ENCODE data around the gene SOHLH1. TPM values are rescaled to one million over a fixed set of nuclear protein-coding genes. Genes with fewer than 3 reads are reported as not detected.

Gene SOHLH1
- total and polyA plus RNA-seq, 10 of the 15 experiments (the other 5 are each of a cell fraction or from before 2014, with no cell fraction given) = not detected

DNA sequence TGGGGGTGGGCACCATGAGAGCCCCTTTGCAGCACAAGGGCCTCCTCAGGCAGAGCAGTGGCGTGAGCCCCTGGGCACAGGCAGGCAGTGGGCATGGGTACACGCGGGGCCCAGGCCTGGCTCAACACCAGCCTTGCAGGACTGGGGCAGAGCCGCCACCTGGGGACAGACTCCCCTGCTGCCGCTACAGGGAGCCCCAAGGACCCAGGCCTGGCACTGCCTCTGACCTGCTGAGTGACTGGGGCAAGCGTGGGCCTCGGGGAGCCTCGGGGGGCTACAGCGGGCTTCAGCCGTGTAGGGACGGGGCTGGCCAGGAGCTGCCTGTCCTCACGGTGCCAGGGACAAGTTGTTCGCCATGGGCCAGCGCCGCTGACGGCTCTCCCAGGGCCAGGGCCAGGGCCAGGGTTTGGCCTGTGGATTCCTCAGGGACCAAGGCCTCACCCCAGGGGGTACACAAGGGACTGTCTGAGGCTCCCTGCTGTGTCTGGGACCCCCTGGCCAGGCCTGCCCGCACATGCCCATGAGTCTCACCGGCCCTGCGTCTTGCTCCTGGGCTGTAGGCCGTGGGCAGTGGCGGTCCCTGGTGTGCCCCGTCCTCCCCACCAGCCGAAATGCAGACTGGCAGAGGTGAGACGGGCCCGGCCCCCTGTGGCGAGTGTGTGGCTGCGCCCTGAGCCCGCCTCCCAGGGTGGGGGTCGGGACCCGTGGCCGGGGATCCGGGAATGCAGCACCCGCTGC, 45.2 kb upstream of the SOHLH1 start:
- RAD21 ChIA-PET (ENCODE audit: unreplicated experiment) = no interaction called here
- SMC1A ChIA-PET (ENCODE audit: uncharacterized antibody, unreplicated experiment) = no interaction called here
- no peak overlapping the region for H3K27ac ChIP-seq (ENCODE audit: control insufficient read depth, insufficient read depth)
- TF ChIP-seq, protein P1, sequence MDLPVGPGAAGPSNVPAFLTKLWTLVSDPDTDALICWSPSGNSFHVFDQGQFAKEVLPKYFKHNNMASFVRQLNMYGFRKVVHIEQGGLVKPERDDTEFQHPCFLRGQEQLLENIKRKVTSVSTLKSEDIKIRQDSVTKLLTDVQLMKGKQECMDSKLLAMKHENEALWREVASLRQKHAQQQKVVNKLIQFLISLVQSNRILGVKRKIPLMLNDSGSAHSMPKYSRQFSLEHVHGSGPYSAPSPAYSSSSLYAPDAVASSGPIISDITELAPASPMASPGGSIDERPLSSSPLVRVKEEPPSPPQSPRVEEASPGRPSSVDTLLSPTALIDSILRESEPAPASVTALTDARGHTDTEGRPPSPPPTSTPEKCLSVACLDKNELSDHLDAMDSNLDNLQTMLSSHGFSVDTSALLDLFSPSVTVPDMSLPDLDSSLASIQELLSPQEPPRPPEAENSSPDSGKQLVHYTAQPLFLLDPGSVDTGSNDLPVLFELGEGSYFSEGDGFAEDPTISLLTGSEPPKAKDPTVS (IDR thresholded peaks at IDR 0.05; ENCODE audit: low read depth, low read length) = no peak
- TF ChIP-seq REST (IDR thresholded peaks at IDR 0.05; ENCODE audit: low read depth, low read length) = no peak
- TF ChIP-seq ZBTB33 (IDR thresholded peaks at IDR 0.05) = no peak
- TF ChIP-seq STAT1 (conservative IDR thresholded peaks at IDR 0.05) = no peak
- TF ChIP-seq, protein P2, sequence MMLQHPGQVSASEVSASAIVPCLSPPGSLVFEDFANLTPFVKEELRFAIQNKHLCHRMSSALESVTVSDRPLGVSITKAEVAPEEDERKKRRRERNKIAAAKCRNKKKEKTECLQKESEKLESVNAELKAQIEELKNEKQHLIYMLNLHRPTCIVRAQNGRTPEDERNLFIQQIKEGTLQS (IDR thresholded peaks at IDR 0.05; ENCODE audit: borderline replicate concordance, extremely low read depth, low read depth, low read length) = no peak
- no peak for TF ChIP-seq CHD4 (IDR thresholded peaks at IDR 0.05)
- TF ChIP-seq, protein P3, sequence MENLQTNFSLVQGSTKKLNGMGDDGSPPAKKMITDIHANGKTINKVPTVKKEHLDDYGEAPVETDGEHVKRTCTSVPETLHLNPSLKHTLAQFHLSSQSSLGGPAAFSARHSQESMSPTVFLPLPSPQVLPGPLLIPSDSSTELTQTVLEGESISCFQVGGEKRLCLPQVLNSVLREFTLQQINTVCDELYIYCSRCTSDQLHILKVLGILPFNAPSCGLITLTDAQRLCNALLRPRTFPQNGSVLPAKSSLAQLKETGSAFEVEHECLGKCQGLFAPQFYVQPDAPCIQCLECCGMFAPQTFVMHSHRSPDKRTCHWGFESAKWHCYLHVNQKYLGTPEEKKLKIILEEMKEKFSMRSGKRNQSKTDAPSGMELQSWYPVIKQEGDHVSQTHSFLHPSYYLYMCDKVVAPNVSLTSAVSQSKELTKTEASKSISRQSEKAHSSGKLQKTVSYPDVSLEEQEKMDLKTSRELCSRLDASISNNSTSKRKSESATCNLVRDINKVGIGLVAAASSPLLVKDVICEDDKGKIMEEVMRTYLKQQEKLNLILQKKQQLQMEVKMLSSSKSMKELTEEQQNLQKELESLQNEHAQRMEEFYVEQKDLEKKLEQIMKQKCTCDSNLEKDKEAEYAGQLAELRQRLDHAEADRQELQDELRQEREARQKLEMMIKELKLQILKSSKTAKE (IDR thresholded peaks at IDR 0.05; ENCODE audit: low read depth, poor library complexity, severe bottlenecking) = no peak
- no peak for TF ChIP-seq WRNIP1 (IDR thresholded peaks at IDR 0.05; ENCODE audit: borderline replicate concordance, low read depth, low read length)
- TF ChIP-seq KLF5 (IDR thresholded peaks at IDR 0.05; ENCODE audit: partially characterized antibody) = no peak
- TF ChIP-seq NFYA (IDR thresholded peaks at IDR 0.05; ENCODE audit: borderline replicate concordance, low read depth, low read length) = no peak
- TF ChIP-seq HDGF (IDR thresholded peaks at IDR 0.05) = no peak
- TF ChIP-seq YY1 (IDR thresholded peaks at IDR 0.05; ENCODE audit: low read depth, low read length) = no peak

More for the DNA sequence above, 45.2 kb upstream of the SOHLH1 start:
- FAIRE-seq (no peak), DNase-seq (ENCODE audit: low read depth, low spot score) (no peak), ATAC-seq (no peak)
- no peaks in the 10 kb centered on the region; the same call in 2 of the 3 replicates for H3K9me3 ChIP-seq (replicated peaks; ENCODE audit: control insufficient read depth, insufficient read depth, low read length)
- H3K79me2 ChIP-seq (ENCODE audit: control insufficient read depth, insufficient read depth, low read length) = no peaks in the 10 kb centered on the region
- H3K4me1 ChIP-seq (ENCODE audit: control insufficient read depth, insufficient read depth, low read length) = no peaks in the 10 kb centered on the region
- no peak overlapping the region for H3K4me2 ChIP-seq (ENCODE audit: control insufficient read depth, insufficient read depth)
- H3K27me3 ChIP-seq (replicated peaks in 1 of 2; ENCODE audit: control insufficient read depth in 2 of 2, insufficient read depth in 2 of 2, low read length in 1 of 2) = no peaks in the 10 kb centered on the region; a peak in 1 of 4 replicates
- ChIA-PET POLR2A (no interaction called here), CTCF (no interaction called here)
- no peaks in the 10 kb centered on the region for H3K36me3 ChIP-seq (ENCODE audit: control insufficient read depth in 2 of 2, insufficient read depth in 2 of 2, low read length in 1 of 2)
- 38% methylated on average over 22 of the region's 33 CpGs for WGBS (ENCODE audit: insufficient coverage, insufficient replicate concordance, low lambda C conversion rate, missing lambda C conversion rate)
- no TSS peak for BruUV-seq (replicated peaks)
- intact Hi-C loops (cut with micrococcal nuclease; ENCODE audit: unreplicated experiment) (no loop called here), in situ Hi-C loops (cut with MboI) (no loop called here)
- H3K9ac ChIP-seq (ENCODE audit: control insufficient read depth, insufficient read depth, low read length) = no peak overlapping the region
- no peak overlapping the region for H3K4me3 ChIP-seq
- no peaks in the 10 kb centered on the region for H4K20me1 ChIP-seq (ENCODE audit: control insufficient read depth, insufficient read depth)
- H2AFZ ChIP-seq (ENCODE audit: control insufficient read depth, low read depth, low read length) = no peak overlapping the region

Measured in GM12878 (cell line).